ENCODE data around the gene AGFG2. TPM values are rescaled to one million over a fixed set of nuclear protein-coding genes. Genes with fewer than 3 reads are reported as not detected.
A peak's percentile ranks its signal among the peaks of the same experiment; 100 is the strongest.

The AGFG2 gene
- total RNA-seq, 1 donor from 2014 or later, result 13.3 TPM

DNA sequence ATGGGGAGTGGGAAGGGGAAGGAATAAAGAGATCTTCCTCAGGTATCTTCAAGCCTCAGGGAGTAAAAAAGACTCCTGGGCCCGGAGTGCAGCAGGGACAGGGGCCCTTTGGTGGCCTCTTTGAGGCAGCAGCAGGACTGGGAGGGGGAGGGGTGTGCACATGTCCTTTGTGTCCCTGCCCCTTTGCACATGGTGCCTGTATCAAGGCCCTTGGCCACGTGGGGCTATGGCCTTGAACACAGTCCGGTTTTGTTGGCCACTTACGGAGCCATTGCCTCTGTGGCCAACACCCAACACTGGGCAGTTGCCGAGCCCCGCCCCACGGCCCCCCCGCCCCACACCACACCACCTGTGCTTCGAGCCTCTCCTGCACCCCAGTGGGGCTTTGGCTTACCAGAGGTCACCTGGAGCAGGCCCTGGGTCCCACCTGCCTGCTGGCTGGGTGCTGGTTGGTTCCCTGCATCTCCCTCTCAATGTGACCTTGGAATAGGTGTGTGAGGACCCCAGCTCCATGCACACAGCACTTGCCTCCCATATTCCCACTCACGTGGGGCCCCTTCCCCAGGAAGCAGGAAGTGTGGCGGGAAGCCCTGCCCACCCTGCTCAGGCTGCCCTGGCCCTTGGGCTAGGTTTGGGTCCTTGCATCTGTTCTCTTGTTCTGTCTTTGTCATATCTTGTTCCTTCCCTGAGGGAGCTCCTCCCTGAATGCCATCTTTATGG lies 29.3 kb downstream of the AGFG2 start:
- no peaks in the 10 kb centered on the region for H3K9me3 Mint-ChIP-seq
- H3K4me1 Mint-ChIP-seq, result peaks cover 38% of the 10 kb centered on the region
- peaks cover 24% of the 10 kb centered on the region for H3K27me3 Mint-ChIP-seq (ENCODE audit: low read depth)
- no peak overlapping the region for H3K4me3 Mint-ChIP-seq
- TF ChIP-seq, protein P1, sequence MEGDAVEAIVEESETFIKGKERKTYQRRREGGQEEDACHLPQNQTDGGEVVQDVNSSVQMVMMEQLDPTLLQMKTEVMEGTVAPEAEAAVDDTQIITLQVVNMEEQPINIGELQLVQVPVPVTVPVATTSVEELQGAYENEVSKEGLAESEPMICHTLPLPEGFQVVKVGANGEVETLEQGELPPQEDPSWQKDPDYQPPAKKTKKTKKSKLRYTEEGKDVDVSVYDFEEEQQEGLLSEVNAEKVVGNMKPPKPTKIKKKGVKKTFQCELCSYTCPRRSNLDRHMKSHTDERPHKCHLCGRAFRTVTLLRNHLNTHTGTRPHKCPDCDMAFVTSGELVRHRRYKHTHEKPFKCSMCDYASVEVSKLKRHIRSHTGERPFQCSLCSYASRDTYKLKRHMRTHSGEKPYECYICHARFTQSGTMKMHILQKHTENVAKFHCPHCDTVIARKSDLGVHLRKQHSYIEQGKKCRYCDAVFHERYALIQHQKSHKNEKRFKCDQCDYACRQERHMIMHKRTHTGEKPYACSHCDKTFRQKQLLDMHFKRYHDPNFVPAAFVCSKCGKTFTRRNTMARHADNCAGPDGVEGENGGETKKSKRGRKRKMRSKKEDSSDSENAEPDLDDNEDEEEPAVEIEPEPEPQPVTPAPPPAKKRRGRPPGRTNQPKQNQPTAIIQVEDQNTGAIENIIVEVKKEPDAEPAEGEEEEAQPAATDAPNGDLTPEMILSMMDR (conservative IDR thresholded peaks at IDR 0.05), result no peak
- H3K36me3 Mint-ChIP-seq (ENCODE audit: low read depth), result no peaks in the 10 kb centered on the region
- no peak overlapping the region for H3K27ac Mint-ChIP-seq (ENCODE audit: unreplicated experiment)
- DNase-seq (ENCODE audit: low read depth, low spot score), result no peak

DNA sequence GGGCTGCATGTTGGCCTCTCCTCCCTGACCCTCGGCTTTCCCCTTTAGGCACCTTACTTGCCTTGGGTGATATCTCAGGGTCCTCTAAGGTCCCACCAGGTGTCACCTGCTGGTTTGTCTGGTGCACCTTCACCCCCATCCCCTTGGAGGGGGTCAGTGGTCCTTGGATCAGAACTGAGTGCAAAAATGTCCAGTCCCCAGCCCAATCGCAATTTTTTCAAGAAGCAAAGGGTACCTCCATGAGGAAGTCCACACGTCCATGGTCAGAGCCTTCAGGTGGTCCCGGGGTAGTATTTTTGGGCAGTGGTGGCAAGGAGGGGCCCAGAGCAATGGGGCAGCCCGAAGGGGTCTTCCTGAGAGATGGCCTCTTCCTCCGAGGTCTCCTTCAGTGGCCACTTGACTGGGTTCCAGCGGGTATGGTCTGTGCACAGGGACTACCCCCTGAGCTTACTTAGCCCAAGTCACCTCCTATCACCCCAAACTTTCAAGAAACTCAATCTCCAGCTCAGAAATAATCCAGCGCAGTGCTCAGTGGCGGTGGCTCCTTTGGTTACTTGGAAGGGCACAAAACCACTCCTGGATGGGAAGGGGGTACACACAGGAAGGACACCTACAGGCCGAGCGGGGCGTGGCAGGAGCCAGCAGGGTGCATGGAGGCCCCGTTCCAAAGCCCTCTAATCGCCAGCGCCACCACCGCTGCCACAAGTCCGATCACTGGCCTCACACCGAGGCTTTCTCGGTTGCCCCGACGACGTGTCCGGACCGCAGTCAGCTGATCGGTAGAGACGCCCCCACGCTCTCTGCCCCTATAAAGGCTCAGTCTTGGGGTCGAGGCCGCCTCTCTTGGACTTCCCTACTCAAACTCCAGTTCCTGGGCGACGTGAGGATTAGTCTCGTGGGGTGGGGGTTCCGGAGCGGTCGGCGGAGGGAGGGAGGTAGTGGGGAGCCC lies 30.2 kb downstream of the AGFG2 start:
- TF ChIP-seq, protein P1 (conservative IDR thresholded peaks at IDR 0.05), result peak; percentile 55
- no peaks in the 10 kb centered on the region for H3K36me3 Mint-ChIP-seq (ENCODE audit: low read depth)
- no peaks in the 10 kb centered on the region for H3K9me3 Mint-ChIP-seq
- H3K4me3 Mint-ChIP-seq, result peak overlapping the region; percentile 78
- peaks cover 24% of the 10 kb centered on the region for H3K27me3 Mint-ChIP-seq (ENCODE audit: low read depth)
- peaks cover 34% of the 10 kb centered on the region for H3K4me1 Mint-ChIP-seq
- peak; percentile 55 for DNase-seq (ENCODE audit: low read depth, low spot score)
- peak overlapping the region; percentile 10 for H3K27ac Mint-ChIP-seq (ENCODE audit: unreplicated experiment)

DNA sequence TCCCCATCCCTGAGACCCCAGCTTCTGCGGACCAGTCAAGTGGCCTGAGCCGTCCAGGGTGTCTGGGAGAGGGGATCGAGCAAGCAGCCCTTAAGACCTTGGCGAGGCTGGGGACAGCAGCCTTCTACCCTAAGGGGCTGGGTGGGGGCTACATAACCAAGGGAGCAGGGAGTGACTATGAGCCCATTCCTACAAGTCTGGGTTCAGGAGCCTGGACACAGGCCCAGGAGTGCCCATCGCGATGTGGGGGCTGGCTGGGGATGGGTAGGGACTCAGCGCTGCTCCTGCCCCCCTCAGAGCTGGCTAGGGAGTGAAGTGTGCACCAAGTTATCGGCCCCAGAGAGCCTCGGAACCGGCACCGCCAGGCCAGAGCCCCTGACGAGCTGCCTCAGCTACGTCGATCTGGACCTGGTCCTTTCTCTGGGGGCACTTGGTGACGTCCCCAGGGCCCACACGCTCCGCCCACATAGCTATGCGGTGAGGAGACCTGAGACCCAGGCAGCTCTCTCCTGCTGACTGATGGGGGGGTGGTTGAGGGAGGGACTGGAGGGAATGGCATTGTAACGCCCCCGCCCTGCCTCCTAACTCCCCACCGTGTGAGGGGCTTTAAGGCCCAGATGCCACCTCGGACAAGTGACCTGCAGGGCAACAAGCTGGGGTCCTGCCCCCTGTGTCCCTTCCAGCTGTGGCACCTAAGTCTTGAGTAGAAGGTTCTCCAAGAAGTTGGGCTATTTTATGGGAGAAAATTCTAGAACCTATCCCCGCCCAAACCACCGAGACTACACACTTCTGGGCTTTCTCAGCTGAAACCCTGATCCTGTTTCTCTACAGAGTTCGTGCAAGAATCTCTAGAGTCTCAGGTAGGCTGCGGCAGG lies 32.2 kb downstream of the AGFG2 start:
- Mint-ChIP-seq H3K4me1 (peaks cover 34% of the 10 kb centered on the region), H3K4me3 (peak overlapping the region; percentile 57), H3K9me3 (no peaks in the 10 kb centered on the region), H3K27ac (ENCODE audit: unreplicated experiment) (no peak overlapping the region), H3K36me3 (ENCODE audit: low read depth) (no peaks in the 10 kb centered on the region), H3K27me3 (ENCODE audit: low read depth) (peaks cover 24% of the 10 kb centered on the region)
- DNase-seq (ENCODE audit: low read depth, low spot score), result no peak
- TF ChIP-seq, protein P1 (conservative IDR thresholded peaks at IDR 0.05), result no peak

DNA sequence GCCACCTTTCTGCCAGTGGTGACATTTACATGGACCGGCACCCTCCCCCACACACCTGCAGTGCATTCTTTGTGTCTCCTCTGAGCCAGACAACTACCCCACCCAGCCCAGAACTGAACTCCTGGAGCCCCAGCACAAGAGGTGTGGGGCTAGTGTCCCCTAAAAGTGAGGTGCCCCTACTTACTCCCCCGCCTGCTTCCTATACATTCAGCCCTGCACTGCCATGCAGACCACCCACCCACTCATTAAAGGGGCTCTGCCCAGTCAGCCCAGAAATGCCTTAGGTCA lies 32.8 kb downstream of the AGFG2 start:
- Mint-ChIP-seq H3K36me3 (ENCODE audit: low read depth) (no peaks in the 10 kb centered on the region), H3K4me1 (peaks cover 31% of the 10 kb centered on the region), H3K27ac (ENCODE audit: unreplicated experiment) (no peak overlapping the region), H3K4me3 (peak overlapping the region; percentile 83), H3K9me3 (no peaks in the 10 kb centered on the region), H3K27me3 (ENCODE audit: low read depth) (peaks cover 24% of the 10 kb centered on the region)
- TF ChIP-seq, protein P1 (conservative IDR thresholded peaks at IDR 0.05), result no peak
- DNase-seq (ENCODE audit: low read depth, low spot score), result no peak

DNA sequence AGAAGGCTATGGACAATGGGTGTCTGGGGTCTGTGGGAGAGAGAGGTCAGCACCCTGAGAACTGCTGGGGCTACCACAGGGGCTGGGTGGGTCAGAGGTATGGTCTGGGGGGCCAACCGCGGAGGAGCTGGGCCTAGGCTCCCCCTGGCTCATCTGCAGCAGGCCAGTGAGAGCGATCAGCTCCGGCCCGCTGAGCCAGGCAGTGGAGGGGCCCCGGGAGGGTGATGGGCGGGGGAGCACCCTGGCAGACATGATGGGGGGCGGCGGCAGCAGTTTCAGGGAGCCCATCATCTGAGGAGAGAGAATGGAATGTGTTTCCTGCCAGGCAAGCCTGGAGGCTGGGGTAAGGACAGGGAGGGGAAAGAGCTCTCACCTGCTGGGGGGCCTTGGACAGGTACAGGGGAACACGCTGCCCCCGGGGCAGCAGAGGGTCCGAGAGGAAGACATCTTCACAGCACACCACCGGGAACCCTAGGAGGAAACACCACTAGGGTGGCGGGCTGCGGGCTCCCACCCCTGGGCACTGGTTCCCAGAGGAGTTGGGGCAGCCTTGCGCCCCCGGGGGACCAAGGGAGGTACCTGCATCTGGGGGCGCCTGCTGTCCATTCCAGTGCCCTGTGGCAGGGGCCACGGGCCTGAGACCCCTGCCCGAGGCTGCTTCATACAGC lies 33.4 kb downstream of the AGFG2 start:
- no peak for DNase-seq (ENCODE audit: low read depth, low spot score)
- Mint-ChIP-seq H3K36me3 (ENCODE audit: low read depth) (no peaks in the 10 kb centered on the region), H3K4me1 (peaks cover 25% of the 10 kb centered on the region), H3K27ac (ENCODE audit: unreplicated experiment) (no peak overlapping the region), H3K9me3 (no peaks in the 10 kb centered on the region), H3K4me3 (peak overlapping the region; percentile 83), H3K27me3 (ENCODE audit: low read depth) (peaks cover 24% of the 10 kb centered on the region)
- TF ChIP-seq, protein P1 (conservative IDR thresholded peaks at IDR 0.05), result no peak

Measured in neural crest cell (in vitro differentiated cells).